GM12865 (cell line): ENCODE data around the gene CREG1.

Source experiments
- DNase-seq: peaks from one replicate; pipeline ENCODE4 v3.0.0; 2010; ENCODE audit warnings: low read depth
- H3K4me3 ChIP-seq: 2 replicates; pipeline ENCODE4 v1.5.1; 2011; ENCODE audit warnings: mild to moderate bottlenecking, low read depth, low read length, control low read depth
- CTCF ChIP-seq: IDR thresholded peaks from 2 replicates; pipeline ENCODE4 v1.5.1; 2011; ENCODE audit warnings: low read length, control low read depth, low read depth, inconsistent platforms; ENCODE audit not compliant: insufficient read depth; ENCODE audit errors: missing control alignments

CREG1 gene

GRCh38 chr1:167543199-167543990 is 10.2 kb downstream of the CREG1 start:
- no peak overlapping the region for H3K4me3 ChIP-seq
- no peak for TF ChIP-seq CTCF
- DNase-seq, result no peak

- TF ChIP-seq CTCF, result no peak
- DNase-seq, result peak; percentile 54
- H3K4me3 ChIP-seq, result no peak overlapping the region
These were observed 11.2 kb downstream of the CREG1 start for GRCh38 chr1:167542109-167543032.

- H3K4me3 ChIP-seq, result no peak overlapping the region
- no peak for DNase-seq
- no peak for TF ChIP-seq CTCF
These were observed 12.0 kb downstream of the CREG1 start for GRCh38 chr1:167541610-167542009.

- H3K4me3 ChIP-seq, result no peak overlapping the region
- TF ChIP-seq CTCF, result no peak
- DNase-seq, result no peak
These were observed 12.6 kb downstream of the CREG1 start for GRCh38 chr1:167541003-167541402.

GRCh38 chr1:167538657-167539056 is 14.9 kb downstream of the CREG1 start:
- no peak for TF ChIP-seq CTCF
- peak overlapping the region; percentile 53 for H3K4me3 ChIP-seq
- no peak for DNase-seq

- TF ChIP-seq CTCF, result peak; percentile 91
- H3K4me3 ChIP-seq, result no peak overlapping the region
- DNase-seq, result peak; percentile 68
These were observed 19.7 kb downstream of the CREG1 start for GRCh38 chr1:167533851-167534300.
